Subcutaneous abdominal adipose tissue (tissue), 5 donors: Measurements from ENCODE around the gene CPVL.
"Not testable (repeated sequence)": the region's sequence is repeated elsewhere in the genome, so short reads cannot be mapped to it uniquely, and the experiment has no call there.

Experiments
- H3K27ac ChIP-seq: one replicate; pipeline ENCODE4 v1.7.0; 2013; ENCODE audit warnings: low read depth, mild to moderate bottlenecking, inconsistent platforms, low read length, moderate library complexity
- H3K27me3 ChIP-seq, 5 donors: one replicate each; pipeline ENCODE4 v1.7.0; 2013; ENCODE audit warnings: low read length in 5 of 5, inconsistent platforms in 1 of 5; ENCODE audit not compliant: control insufficient read depth in 5 of 5, insufficient read depth in 4 of 5
- H3K36me3 ChIP-seq, 5 donors: one replicate each; pipeline ENCODE4 v1.7.0; 2013; ENCODE audit warnings: low read length in 5 of 5; ENCODE audit not compliant: control insufficient read depth in 5 of 5, insufficient read depth in 5 of 5
- H3K4me1 ChIP-seq, 5 donors: one replicate each; pipeline ENCODE4 v1.7.0; 2013; ENCODE audit warnings: low read length in 5 of 5, mild to moderate bottlenecking in 3 of 5, moderate library complexity in 1 of 5; ENCODE audit not compliant: control insufficient read depth in 5 of 5, insufficient read depth in 5 of 5
- H3K4me3 ChIP-seq, 5 donors: one replicate each; pipeline ENCODE4 v1.7.0; 2013; ENCODE audit warnings: low read length in 5 of 5, low read depth in 1 of 5
- H3K9ac ChIP-seq, 5 donors: one replicate each; pipeline ENCODE4 v1.7.0; 2013; ENCODE audit warnings: low read length in 5 of 5, mild to moderate bottlenecking in 4 of 5, moderate library complexity in 3 of 5
- H3K9me3 ChIP-seq, 5 donors: one replicate each; pipeline ENCODE4 v1.7.0; 2013; ENCODE audit warnings: low read length in 5 of 5; ENCODE audit not compliant: control insufficient read depth in 5 of 5
- donor health status: healthy.
- donor health status: healthy.
- donor health status: healthy.
- donor health status: healthy.
- donor health status: healthy.

The CPVL gene

GRCh38 chr7:29099896-29100847 lies 46.2 kb downstream of the CPVL start:
- Histone ChIP-seq H3K4me1 (peaks cover 10 to 45% (median 36%) of the 10 kb centered on the region in 5 donors), H3K27ac (peak overlapping the region; percentile 62), H3K9ac (peak overlapping the region in 1 of 5 donors; percentile 12)

DNA sequence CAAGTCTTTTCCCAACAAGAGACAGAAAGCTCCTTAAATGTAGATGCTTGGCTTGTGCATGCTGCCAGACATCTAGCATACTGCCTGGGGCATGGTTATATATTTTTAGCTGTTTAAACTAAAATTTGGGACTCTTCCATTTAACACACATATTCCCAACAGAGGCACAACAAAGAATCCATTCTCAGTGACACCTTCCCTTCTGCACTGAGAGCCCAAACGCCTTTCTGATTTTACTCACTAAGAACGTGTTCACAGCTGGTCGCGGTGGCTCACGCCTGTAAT lies 49.9 kb downstream of the CPVL start:
- no peaks in the 10 kb centered on the region for H3K27me3 ChIP-seq
- no peaks in the 10 kb centered on the region for H3K9me3 ChIP-seq
- H3K9ac ChIP-seq, result no peak overlapping the region
- peak overlapping the region; percentile 68 for H3K27ac ChIP-seq
- H3K36me3 ChIP-seq, result no peaks in the 10 kb centered on the region
- H3K4me3 ChIP-seq, result no peak overlapping the region
- H3K4me1 ChIP-seq, result peaks cover 12 to 44% (median 37%) of the 10 kb centered on the region in 5 donors

More at GRCh38 chr7:29099896-29100847, 46.2 kb downstream of the CPVL start:
- H3K27me3 ChIP-seq, result no peaks in the 10 kb centered on the region
- no peak overlapping the region for H3K4me3 ChIP-seq
- no peaks in the 10 kb centered on the region for H3K9me3 ChIP-seq
- no peaks in the 10 kb centered on the region for H3K36me3 ChIP-seq

GRCh38 chr7:29095631-29096445 lies 50.5 kb downstream of the CPVL start:
- Histone ChIP-seq H3K4me3 (peak overlapping the region in 1 of 5 donors; percentile 26), H3K9me3 (no peaks in the 10 kb centered on the region), H3K27ac (peak overlapping the region; percentile 68), H3K36me3 (no peaks in the 10 kb centered on the region), H3K4me1 (peaks cover 13 to 48% (median 41%) of the 10 kb centered on the region in 5 donors), H3K9ac (peak overlapping the region in 1 of 5 donors; percentile 7), H3K27me3 (no peaks in the 10 kb centered on the region)

DNA sequence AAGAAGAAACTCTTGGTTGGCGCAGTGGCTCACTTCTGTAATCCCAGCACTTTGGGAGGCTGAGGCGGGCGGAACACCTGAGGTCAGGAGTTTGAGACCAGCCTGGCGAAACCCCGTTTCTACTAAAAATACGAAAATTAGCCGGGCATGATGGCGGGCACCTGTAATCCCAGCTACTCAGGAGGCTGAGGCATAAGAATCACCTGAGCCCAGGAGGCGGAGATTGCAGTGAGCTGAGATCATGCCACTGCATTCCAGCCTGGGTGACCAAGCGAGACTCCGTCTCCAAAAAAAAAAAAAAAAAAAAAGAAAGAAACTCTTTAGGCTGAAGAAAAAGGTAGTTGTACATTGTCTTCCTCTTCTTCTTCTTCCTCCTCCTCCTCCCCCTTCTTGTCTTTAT lies 53.2 kb downstream of the CPVL start:
- peaks cover 8 to 38% (median 34%) of the 10 kb centered on the region in 5 donors for H3K4me1 ChIP-seq
- not testable (repeated sequence) for H3K4me3 ChIP-seq, H3K9me3 ChIP-seq, H3K9ac ChIP-seq, H3K36me3 ChIP-seq, H3K27ac ChIP-seq, H3K27me3 ChIP-seq

GRCh38 chr7:29091715-29092114 lies 54.6 kb downstream of the CPVL start:
- Histone ChIP-seq H3K27ac (peak overlapping the region; percentile 65), H3K9ac (peak overlapping the region; percentile 41 to 73 (median 63)), H3K4me1 (peaks cover 8 to 49% (median 43%) of the 10 kb centered on the region in 5 donors), H3K9me3 (no peaks in the 10 kb centered on the region), H3K36me3 (no peaks in the 10 kb centered on the region), H3K27me3 (no peaks in the 10 kb centered on the region), H3K4me3 (peak overlapping the region; percentile 49 to 66 (median 61))

- H3K4me3 ChIP-seq, result peak overlapping the region; percentile 49 to 66 (median 61)
- peaks cover 6 to 52% (median 39%) of the 10 kb centered on the region in 5 donors for H3K4me1 ChIP-seq
- H3K9ac ChIP-seq, result peak overlapping the region; percentile 41 to 73 (median 63)
- no peaks in the 10 kb centered on the region for H3K27me3 ChIP-seq
- no peaks in the 10 kb centered on the region for H3K9me3 ChIP-seq
- H3K27ac ChIP-seq, result peak overlapping the region; percentile 65
- no peaks in the 10 kb centered on the region for H3K36me3 ChIP-seq
These were observed 55.3 kb downstream of the CPVL start for GRCh38 chr7:29090836-29091601.

- Histone ChIP-seq H3K9ac (peak overlapping the region in 1 of 5 donors; percentile 2), H3K27ac (no peak overlapping the region), H3K9me3 (no peaks in the 10 kb centered on the region), H3K36me3 (no peaks in the 10 kb centered on the region), H3K4me1 (peaks cover 5 to 44% (median 32%) of the 10 kb centered on the region in 5 donors), H3K4me3 (no peak overlapping the region), H3K27me3 (no peaks in the 10 kb centered on the region)
These were observed 56.1 kb downstream of the CPVL start for GRCh38 chr7:29090151-29090805.

DNA sequence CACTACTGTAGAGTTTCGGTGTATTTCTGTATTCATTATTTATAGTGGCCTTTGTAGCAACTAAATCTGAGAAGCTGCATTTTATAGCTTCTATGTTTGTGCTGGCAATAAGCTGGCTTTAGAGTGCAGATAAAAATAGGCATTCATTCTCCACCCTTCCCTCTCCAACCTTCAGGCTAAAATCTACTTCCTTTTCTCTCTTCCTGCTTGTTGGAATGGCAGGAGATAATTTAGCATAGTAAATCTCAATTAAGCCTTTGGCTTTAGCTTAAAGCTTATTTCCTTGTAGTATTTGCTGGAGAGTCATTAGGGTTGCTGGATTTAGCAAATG lies 58.5 kb downstream of the CPVL start:
- peak overlapping the region; percentile 18 for H3K27ac ChIP-seq
- peaks cover 2 to 39% (median 27%) of the 10 kb centered on the region in 5 donors for H3K4me1 ChIP-seq
- H3K9ac ChIP-seq, result peak overlapping the region in 2 of 5 donors; percentile 16

DNA sequence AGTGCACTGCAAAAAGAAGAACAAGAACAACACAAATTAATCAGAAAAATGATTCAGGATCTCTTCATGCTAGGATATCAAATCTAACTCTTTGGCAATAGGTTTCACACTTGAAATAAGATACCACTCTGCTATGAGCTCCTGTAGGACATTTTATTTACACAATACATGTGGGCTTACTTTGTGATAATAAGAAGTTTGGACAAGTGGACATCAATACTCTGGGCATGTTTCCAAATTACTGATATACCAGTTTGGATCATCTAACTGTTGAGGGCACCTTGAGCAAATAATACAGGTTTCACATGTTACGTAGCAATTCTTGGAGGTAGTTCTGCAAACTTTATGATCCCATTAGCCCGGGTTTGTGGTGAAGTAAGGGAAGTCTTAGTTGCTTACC lies 59.8 kb downstream of the CPVL start:
- Histone ChIP-seq H3K9me3 (no peaks in the 10 kb centered on the region), H3K27ac (no peak overlapping the region), H3K9ac (no peak overlapping the region), H3K4me3 (no peak overlapping the region), H3K36me3 (no peaks in the 10 kb centered on the region), H3K27me3 (no peaks in the 10 kb centered on the region), H3K4me1 (peaks cover 2 to 33% (median 22%) of the 10 kb centered on the region in 5 donors)

More for the DNA sequence above, 58.5 kb downstream of the CPVL start:
- Histone ChIP-seq H3K36me3 (no peaks in the 10 kb centered on the region), H3K4me3 (no peak overlapping the region), H3K9me3 (no peaks in the 10 kb centered on the region), H3K27me3 (no peaks in the 10 kb centered on the region)
